ENCODE measurements around the gene HIVEP3.
"Not testable (repeated sequence)": the region's sequence is repeated elsewhere in the genome, so short reads cannot be mapped to it uniquely, and the experiment has no call there.

The HIVEP3 gene

DNA sequence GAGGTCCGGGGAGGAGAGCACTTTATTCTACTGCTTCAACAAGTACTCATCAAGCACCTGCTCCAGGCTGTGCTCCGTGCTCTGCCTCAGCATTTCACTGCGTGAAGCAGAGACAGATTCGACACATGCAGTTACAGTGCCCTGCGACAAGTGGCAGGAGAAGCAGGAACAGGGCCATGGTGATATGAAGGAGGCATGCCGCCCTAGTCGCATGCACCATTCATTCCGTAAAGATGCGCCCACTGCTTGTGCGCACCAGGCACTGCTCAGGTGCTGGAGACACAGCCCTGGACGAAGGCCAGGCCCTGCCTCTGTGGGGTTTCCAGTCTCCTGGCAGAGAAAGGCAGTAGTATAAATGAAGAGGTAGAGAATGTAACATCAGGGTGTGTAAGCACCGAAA is 206.6 kb downstream of the HIVEP3 start:
- no peak for DNase-seq (ENCODE audit: low spot score)

DNA sequence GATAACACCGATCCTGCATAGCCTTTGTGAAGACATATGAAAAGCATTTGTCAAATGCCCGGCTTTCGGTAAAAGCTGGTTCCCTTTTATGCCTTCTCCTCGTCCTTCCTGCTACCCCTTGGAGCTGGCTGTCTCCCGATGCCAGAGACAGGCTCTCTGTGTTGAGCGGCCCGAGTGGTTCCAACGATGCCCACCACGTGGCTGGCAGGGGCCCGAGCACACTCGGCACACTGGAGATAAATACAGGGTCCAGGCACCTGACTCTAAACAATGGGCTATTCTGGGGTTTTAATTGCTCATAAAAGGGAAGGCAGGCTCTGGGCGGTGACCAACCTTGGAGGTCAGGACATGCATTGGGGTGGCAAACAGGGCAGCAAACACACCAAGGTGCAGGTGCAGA is 207.1 kb downstream of the HIVEP3 start:
- DNase-seq (ENCODE audit: low spot score) = no peak

DNA sequence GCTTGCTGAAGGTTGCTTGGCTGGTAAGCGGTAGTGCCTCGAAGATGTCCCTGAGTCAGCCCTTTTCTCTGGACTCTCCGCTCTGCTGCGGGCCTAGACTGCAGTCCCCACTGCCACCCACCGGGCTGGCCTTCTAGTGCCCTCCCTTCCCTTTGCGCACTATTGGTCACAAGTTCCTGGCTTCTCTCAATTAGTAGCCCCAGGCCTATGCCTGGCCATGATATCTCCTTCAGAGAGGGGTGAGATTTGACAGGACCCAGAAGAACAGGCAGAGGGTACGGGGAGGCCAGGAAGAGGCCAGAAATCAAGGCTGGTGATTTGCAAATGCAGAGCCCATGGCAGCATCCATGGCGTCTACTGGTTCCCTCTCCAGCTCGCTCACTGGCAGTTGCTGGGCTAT is 207.7 kb downstream of the HIVEP3 start:
- no peak for DNase-seq (ENCODE audit: low spot score)

DNA sequence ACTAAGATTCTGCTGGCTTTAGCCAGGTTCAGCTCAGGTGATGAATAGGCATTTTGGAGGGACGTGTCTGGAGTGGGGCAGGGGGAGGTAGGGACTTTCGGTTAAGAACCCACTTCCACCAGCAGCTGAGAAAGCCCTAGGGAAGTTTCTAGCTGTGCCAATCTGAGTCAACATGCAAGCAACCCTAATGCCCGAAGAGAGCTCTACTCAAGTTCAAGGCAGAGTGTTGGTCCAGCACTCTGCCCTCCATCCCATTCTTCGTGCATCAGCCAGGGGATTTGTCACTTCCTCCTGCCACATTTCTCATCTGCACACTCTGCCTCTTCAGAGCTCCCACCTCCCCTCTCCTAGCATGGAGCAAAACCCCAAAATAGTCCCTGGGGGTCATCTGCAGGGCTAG is 208.8 kb downstream of the HIVEP3 start:
- DNase-seq (ENCODE audit: low spot score) = no peak

DNA sequence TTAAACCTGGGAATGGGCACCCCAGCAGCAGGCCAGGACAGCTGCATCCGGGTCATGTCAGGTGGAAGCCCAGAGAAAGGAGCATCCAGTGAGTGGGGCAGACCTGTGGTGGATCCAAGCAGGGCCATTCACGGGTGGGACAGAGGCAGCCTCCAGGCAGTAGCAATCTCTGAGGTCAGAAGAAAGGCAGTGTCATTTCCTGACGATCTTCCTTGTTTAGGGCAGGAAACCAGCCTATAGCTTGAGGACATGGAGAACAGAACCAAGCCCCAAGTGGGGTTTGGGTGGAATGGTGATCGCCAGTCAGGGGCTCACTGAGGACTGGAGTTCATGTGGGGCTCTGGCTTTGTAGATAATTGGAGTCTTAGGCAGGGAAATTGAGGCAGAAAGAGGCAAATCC is 209.4 kb downstream of the HIVEP3 start:
- no peak for DNase-seq (ENCODE audit: low spot score)

DNA sequence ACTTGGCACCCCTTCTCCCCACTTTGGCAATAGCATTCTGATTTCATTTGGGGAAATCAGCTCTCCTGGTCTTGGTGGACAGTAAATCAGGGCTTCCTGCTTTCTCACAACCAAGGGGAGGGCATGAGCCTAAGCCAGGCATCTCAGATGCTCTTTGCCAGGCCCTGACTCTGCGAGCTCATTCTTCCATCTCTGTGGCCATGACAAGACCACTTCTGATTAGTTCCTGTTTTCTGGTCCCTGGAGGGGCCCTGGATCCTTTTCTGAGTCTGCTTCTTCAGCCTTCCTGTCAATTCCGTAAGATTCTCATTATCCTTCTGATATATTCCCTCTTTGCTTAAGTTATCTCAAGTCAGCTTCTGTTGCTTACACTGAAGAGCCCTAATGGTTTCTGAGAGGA is 210.4 kb downstream of the HIVEP3 start:
- no peak for DNase-seq (ENCODE audit: low spot score)

DNA sequence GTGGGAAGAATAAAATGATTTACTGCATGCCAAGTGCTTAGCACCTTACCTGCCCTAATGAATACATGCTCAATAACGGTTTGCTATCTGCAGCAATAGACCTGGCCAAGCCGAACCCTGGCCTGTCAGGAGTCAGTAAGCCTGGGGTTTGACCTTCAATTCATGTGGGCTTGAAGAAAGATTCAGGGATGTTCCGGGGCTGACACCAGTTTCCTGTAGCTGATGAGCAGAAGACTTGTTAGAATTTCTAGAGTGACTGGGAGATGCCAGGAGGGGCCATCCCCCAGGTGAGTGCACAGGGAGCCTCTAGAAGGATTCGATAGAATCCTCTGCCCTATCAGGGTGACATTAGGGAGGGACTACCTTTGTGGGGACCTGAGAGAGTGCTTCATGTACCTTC is 210.9 kb downstream of the HIVEP3 start:
- DNase-seq (ENCODE audit: low spot score) = no peak

DNA sequence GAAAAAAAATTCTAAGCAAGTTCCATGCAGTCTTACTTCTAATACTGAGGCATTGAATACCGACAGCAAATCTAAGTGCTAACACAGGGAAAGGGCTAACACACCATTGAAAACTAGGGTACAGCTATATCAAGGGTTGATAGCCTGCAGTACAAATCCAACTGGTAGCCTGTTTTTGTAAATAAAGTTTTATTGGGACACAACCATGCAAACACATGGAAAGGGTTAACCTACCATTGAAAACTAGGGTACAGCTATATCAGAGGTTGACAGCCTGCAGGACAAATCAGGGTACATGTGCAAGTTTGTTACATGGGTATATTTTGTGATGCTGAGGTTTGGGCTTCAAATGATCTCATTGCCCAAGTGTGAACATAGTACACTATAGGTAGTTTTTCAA is 212.9 kb downstream of the HIVEP3 start:
- DNase-seq (ENCODE audit: low spot score) = no peak

DNA sequence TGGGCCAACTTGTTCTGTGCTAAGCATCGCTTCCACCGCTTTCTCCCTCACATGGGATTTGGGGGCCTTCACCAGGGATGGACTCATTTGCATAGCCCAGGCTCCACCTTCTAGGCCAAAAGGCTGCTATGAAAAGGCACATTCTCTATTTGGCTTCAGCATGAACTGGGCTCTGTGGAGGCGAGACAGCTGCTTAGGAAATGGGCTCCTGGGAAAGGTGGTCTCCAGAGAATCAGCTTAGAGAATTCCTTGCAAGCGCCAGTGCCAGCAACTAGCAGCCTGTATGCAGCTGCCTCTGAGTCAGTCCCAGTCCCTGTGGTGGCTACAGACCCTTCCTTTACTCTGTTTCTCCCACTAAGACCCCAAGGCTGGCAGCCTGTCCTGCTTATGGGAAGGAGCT is 214.5 kb downstream of the HIVEP3 start:
- DNase-seq (ENCODE audit: low spot score) = no peak

DNA sequence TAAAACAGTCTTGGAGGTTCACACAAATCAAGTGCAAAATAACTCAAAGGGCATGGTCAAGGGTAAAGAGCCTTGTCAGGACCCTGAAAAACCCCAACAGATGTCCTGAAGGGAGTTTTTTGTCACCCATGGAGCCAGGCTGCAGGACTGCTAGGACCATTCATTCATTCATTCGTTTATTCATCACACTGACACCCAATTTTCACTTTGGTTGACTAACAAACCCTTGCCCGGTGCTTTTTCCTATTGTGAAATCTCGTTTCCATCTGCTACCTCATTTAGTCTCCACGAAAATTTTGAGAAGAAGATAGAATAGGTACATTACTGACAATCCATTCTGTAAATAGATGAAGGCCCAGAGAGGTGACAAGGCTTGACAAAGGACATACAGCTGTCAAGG is 216.0 kb downstream of the HIVEP3 start:
- DNase-seq (ENCODE audit: low spot score) = no peak

DNA sequence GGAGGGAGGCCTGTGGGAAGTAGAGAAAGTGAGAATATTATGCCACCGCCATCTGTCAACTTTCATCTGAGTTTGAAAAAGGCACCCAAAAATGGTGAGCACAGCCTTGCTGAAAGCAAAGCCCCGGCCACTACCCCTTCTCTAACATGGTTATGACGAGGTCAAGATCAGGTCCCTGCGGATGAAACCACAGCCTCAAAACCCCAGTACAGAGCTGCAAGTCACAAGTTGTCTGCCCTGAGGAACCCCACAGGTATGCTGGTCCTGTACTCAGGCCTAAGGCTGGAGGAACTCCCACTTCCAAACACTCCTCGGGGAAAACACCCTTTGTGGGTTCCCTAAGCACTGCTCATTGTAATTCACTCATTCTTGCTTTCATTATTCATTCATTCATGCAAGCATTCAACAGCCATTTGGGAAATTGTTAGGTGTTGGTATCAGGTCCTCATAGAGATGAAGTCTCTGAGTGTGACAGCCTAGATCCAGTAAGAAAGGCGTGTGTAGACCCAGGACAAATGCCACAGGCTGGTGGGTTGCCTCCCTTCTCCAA is 217.7 kb downstream of the HIVEP3 start:
- DNase-seq (ENCODE audit: low spot score) = no peak

DNA sequence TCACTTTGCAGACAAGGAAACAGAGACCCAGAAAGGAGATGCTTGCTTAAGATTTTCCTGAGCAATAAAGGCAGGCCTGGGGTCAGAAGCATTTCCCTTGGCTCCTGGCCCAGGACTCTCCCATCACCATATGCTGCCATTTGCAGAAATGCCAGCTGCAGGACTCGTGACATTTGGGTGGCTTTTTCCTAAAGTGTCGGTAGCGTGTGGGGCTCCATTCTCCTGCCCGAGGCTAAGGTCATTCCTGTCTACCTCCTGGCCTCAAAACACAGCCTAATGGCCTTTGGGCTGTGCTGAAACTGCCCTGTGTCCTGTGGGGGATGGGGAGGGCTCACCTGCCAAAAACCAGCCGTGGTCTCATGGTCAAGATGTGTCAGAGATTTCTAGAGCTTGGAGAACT is 218.1 kb downstream of the HIVEP3 start:
- DNase-seq (ENCODE audit: low spot score) = no peak

DNA sequence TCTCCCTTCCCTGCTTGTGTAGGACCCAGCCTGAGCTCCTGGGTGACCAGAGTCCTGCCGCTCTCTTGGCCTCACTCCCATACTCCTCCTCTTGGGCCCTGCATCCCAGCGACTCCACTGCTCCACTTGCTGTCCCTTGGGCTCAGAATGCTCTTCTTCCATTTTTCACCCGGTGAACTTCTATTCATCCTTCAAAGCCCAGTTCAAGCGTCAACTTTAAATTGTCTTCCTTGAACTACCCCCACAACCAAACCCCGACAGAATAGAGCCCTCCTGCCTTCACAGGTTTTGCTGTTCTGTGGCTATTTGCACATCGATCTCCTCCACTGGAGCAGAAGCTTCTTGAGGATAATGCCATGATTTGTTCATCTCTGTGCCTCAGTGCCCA is 218.9 kb downstream of the HIVEP3 start:
- no peak for DNase-seq (ENCODE audit: low spot score)

DNA sequence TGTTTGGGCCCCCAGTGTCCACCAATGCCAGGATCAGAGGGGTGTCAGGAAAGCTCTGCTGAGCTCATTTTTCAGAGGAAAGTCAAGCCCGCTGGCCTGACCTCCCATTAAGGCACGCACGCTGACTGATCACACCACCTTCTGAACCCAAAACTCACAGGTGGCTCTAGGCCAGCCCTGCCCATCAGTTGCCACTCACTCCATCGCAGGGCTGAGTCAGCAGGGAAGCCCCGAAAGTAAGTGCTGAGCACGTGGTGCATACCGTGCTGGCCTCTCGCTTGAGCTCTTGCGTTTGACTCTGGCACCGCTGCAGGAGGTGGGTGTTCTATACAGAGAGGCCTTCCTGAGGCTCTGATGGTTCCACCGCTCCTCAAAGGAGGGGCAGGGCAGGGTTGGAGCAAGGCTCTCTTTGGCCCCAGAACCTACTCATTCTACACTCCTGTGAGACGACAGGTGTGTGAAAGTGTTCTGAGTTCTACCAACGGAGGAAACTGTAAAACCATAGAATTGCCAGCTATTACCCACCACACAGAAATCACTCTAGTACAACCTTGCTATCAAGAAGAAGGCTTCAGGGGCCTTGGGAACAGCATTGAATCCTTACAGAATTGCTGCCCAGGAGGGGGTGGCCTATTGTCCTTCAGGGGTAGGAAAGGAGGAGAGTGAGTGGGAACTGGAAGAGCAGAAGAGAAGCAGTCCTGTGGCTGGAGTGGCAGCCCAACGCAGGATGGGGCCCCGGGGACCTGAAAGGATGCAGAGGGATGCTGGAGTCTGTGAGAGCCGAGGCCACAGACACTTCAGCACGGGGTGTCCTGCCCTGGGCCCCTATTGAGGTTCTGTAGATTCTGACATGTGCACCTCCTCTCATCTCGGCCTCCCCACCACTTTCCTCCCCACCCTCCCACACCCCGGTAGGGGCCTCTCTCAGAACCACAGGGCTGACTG is 219.5 kb downstream of the HIVEP3 start:
- no peak for DNase-seq (ENCODE audit: low spot score)

DNA sequence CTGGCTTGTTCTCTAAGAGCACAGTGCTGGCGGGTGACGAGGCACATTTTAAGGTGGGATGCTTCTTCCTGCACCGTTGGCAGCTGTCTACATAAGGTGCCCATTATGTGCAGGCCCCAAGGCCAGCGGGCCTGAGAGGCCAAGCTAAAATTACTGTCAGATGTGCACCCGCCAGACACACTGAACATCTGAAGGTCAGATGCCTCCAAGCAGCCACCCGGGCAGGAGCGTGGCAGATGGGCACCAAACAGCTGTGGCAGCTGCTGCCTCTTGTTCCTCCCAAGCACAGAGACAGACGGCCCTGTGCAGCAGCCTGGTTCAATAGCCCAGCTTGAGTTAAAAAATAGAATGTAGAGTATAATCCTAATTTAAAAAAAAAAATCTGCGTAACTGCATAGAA is 222.3 kb downstream of the HIVEP3 start:
- DNase-seq (ENCODE audit: low spot score) = no peak

DNA sequence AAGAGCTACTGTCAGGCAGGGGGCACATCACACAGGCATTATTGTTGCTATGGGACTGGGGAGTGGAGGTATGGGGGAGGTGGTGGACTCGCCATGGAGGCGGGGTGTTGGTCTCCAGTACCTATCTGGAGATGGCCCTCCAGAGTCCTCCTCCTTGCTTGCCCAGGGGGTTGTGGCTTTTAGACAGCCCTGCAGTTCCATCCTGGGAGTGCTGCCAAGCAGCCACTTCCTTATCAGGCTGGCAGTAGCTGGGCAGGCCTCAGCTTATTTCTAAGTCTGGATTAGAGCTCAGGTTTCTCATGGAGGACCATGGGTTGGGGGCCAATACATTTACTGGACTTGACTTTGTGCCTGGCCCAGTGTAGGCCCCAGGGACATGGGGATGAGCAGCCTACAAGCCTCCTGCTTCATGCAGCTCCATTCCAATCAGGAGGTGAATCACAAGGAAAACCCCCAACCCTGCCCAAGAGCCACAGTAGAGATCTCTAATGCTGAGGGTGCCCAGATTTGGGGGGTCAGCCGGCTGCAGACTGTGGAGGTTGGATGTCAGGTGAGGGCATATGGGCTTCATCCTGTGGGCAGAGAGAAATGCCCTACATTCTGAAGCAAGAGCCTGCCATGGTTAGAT is 223.5 kb downstream of the HIVEP3 start:
- no peak for DNase-seq (ENCODE audit: low spot score)

DNA sequence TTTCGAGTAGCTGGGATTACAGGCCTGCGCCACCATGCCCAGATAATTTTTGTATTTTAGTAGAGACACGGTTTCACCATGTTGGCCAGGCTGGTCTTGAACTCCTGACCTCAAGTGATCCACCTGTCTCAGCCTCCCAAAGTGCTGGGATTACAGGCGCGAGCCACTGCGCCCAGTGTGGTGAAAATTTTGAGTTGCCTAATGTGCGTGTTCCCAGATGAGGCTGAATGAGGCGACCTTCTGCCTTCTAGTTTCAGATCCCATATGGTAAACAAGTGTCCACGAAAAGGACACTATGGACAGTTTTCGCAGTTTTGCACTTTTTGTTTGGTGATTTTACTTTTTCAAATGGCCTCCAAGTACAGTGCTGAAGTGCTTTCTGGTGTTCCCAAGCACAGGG is 226.8 kb downstream of the HIVEP3 start:
- not testable (repeated sequence) for DNase-seq (ENCODE audit: low spot score)

DNA sequence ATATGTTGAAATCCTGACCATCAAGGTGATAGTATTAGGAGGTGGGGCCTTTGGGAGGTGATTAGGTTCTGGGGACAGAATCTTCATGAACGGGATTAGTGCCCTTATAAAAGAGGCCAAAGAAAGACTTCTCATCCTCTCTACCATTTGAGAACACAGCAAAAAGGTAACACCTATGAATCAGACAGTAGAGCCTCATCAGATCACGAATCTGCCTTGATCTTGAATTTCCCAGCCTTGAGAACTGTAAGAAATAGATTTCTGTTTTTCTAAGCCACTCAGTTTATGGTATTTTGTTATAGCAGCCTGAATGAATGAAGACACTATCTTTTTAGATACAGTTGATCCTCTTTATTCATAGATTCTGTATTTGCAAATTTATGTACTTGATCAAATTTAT is 227.3 kb downstream of the HIVEP3 start:
- DNase-seq (ENCODE audit: low spot score) = no peak

DNA sequence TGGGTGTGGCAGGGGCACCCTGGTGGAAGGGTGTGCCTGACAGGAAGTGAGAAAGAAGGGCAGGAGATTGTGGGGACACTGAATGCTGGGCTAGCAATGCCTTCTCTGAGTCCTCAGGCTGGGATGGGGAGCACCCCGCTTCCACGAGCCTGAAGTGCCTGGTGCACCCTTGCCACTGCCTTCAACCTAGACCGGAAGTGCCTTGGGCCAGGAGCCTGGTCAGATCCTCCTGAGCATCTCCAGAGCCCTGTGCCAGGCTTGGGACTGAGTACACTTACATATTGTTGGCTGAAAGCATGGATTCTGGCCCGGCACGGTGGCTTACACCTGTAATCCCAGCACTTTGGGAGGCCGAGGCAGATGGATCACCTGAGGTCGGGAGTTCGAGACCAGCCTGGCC is 228.4 kb downstream of the HIVEP3 start:
- no peak for DNase-seq (ENCODE audit: low spot score)

DNA sequence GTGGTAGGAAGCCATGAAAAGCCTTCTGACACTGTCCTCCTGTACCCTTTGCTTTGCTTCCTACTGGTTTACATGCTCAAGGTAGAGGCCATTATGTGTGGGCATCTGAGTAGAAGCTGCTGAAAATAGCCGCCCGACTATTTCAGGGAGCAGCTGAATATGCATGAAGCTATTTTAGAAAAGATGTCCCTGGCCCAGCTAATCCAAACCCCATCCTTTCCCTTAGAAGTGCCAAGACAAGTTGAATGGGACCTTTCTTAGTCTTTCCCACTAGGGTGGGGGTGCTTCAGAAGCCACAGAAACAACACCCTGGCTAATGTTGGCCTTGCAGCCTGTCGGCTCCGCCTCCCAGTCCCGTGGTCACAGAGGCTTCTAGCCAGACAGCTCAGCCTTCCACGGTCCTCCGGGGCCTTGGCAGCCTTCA is 229.2 kb downstream of the HIVEP3 start:
- DNase-seq (ENCODE audit: low spot score) = no peak

DNA sequence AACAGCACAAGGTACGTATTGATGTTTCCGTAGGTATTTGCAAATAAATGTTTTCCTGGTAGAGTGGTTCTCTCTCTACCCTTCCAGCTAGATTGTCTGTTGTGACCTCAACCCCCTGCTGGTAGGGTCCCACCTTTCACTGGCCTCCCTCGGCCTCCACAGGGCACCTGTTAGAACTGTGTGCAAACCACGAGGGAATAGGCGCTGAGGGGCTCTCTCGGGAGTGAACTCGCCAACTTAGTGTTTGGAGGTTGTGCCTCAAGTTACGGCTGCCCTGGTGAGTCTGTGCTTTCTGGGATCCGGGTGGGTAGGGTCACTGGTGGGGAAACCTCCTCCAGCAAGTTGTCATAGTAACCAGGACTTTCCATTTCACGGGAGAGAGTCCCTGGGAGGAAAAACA is 229.6 kb downstream of the HIVEP3 start:
- no peak for DNase-seq (ENCODE audit: low spot score)

DNA sequence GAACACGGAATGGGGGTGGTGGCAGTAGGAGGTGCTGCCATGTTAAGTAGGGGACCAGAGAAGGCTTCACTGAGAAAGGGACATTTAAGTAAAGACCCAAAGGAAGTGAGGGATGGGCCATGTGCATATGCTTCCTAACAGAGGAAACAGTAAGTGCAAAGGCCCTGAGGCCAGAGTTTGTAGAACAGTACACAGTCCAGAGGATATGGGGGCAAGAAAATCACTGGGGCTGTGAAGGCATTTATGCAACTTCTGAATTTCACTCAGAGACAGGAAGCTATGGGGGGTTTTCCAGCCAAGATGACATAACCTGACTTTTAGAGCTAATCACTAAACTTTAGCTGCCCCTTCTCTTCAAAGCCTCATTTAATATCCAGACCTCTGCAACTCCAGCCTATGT is 231.7 kb downstream of the HIVEP3 start:
- no peak for DNase-seq (ENCODE audit: low spot score)
